ENCODE results near the gene ZFP64. TPM values are rescaled to one million over a fixed set of nuclear protein-coding genes. Genes with fewer than 3 reads are reported as not detected.
"Not testable (repeated sequence)": the region's sequence is repeated elsewhere in the genome, so short reads cannot be mapped to it uniquely, and the experiment has no call there.

Gene ZFP64
- total RNA-seq, 3 donors from 2014 or later: 8.5 to 13.0 (median 11.5) TPM

DNA sequence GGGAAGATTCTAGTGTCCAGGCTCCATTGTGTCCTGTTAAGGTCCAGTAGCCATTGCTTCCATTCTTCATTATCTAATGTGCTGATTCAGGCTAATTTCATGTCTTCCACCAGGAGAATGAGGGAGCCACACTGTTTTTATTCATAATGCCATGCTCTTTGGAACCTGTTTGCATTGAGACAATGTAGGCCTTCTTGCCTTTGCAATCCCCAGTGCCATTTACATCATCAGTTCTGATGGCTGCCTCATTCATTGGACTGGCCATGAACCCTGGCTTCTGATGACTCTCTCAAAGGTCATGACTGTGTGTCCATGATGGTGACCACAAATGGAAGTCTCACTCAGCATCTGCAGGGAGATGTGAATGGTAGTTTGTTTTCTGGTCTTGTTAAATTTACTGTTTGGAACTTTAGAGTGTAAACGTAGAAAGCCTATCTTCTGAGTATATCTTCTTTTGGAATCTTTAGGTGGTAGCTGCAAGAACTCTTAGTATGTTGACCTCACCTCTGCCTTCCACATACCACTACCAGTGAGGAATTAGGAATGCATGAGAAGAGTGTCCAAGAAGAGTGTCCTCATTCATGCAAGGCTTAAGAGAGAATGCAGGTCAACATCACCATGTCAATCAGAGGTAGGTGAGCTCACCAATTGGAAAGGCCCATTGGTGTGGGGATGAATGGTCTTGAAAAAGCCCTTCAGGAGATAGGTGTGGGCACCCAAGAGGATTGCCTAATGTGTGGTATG lies 42.9 kb upstream of the ZFP64 start:
- Histone ChIP-seq H3K27me3 (no peaks in the 10 kb centered on the region), H3K27ac (no peak overlapping the region), H3K36me3 (no peaks in the 10 kb centered on the region), H3K4me1 (no peaks in the 10 kb centered on the region), H3K9me3 (no peaks in the 10 kb centered on the region), H3K4me3 (no peak overlapping the region)
- no peak for TF ChIP-seq POLR2AphosphoS5 (IDR thresholded peaks at IDR 0.05)
- no peak for TF ChIP-seq POLR2A (IDR thresholded peaks at IDR 0.05)
- TF ChIP-seq, protein P1, sequence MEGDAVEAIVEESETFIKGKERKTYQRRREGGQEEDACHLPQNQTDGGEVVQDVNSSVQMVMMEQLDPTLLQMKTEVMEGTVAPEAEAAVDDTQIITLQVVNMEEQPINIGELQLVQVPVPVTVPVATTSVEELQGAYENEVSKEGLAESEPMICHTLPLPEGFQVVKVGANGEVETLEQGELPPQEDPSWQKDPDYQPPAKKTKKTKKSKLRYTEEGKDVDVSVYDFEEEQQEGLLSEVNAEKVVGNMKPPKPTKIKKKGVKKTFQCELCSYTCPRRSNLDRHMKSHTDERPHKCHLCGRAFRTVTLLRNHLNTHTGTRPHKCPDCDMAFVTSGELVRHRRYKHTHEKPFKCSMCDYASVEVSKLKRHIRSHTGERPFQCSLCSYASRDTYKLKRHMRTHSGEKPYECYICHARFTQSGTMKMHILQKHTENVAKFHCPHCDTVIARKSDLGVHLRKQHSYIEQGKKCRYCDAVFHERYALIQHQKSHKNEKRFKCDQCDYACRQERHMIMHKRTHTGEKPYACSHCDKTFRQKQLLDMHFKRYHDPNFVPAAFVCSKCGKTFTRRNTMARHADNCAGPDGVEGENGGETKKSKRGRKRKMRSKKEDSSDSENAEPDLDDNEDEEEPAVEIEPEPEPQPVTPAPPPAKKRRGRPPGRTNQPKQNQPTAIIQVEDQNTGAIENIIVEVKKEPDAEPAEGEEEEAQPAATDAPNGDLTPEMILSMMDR (IDR thresholded peaks at IDR 0.05): no peak
- DNase-seq (ENCODE audit: low spot score in 2 of 2): no peak
- intact Hi-C loops (cut with DNase I; ENCODE audit: low total_unique reads): no loop called here

DNA sequence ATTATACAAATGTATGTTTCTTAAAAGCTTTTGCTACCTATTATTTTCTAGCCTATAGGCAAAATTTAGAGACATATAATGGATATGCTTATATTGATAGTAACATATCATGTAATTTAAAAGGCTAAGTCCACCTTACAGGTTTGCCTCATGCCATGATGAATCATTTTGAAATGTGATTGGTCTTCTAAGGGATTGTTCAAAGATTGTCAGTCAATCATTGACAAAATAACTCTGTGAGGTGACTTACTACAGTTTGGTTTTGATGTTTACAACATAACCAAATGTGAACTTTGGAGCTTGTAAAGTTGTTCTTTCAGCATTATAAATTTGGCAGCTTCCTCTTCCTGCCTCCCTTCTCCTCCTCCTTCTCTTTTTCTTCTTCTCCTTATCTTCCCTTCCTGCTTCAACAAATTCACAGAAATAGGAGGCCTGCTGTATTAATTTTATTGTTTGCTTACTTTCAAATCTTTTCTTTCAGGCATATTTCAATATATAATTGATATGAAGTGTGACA lies 39.7 kb upstream of the ZFP64 start:
- no peak overlapping the region for H3K4me3 ChIP-seq
- no peak for TF ChIP-seq POLR2A (IDR thresholded peaks at IDR 0.05)

DNA sequence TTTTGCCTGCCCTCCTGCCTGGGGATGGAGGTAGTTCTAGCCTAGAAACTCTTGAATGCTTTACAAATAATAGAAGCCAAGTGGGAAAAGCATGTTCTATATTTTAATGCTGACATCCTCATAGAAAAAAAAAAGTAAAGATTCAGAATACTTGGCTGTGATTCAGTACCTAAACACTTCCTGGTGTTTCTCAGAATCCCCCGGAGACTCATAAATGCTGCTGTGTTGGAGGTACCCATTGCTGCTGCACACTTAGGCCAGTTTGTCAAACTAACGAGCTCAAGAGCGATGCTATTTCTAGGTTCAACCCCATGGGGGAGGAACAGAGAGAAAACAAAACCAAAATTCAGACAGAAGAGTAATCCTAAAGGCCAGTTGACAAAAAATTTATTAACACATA lies 38.8 kb upstream of the ZFP64 start:
- Histone ChIP-seq H3K27me3 (peaks cover 0 to 3% of the 10 kb centered on the region in 2 donors), H3K27ac (no peak overlapping the region), H3K36me3 (no peaks in the 10 kb centered on the region), H3K9me3 (no peaks in the 10 kb centered on the region), H3K4me3 (no peak overlapping the region), H3K4me1 (no peaks in the 10 kb centered on the region)
- intact Hi-C loops (cut with DNase I; ENCODE audit: low total_unique reads): no loop called here
- DNase-seq (ENCODE audit: low spot score in 2 of 2): no peak
- TF ChIP-seq POLR2A (IDR thresholded peaks at IDR 0.05) (no peak), POLR2AphosphoS5 (IDR thresholded peaks at IDR 0.05) (no peak)
- TF ChIP-seq, protein P1 (IDR thresholded peaks at IDR 0.05): no peak

More for the DNA sequence above, 39.7 kb upstream of the ZFP64 start:
- DNase-seq (ENCODE audit: low spot score in 2 of 2): no peak
- Histone ChIP-seq H3K36me3 (no peaks in the 10 kb centered on the region), H3K9me3 (no peaks in the 10 kb centered on the region), H3K27ac (no peak overlapping the region), H3K4me1 (no peaks in the 10 kb centered on the region), H3K27me3 (peaks cover 0 to 3% of the 10 kb centered on the region in 2 donors)
- intact Hi-C loops (cut with DNase I; ENCODE audit: low total_unique reads): no loop called here

DNA sequence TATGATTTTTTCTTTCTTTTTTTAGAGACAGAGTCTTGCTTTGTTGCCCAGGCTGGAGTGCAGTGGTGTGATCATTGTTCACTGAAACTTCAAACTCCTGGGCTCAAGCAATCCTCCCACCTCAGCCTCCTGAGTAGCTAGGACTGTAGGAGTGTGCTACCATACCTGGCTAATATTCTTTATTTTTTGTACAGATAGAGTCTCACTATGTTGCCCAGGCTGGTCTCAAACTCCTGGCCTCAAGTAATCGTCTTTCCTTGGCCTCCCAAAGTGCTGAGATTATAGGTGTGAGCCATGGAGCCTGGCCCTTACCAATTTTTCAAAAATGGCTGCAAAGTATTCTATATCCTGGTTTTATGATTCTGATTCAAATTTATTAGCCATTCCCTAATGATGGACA lies 37.8 kb upstream of the ZFP64 start:
- intact Hi-C loops (cut with DNase I; ENCODE audit: low total_unique reads); H3K27me3 ChIP-seq; H3K27ac ChIP-seq; H3K4me3 ChIP-seq; H3K9me3 ChIP-seq; DNase-seq (ENCODE audit: low spot score in 2 of 2); H3K36me3 ChIP-seq; H3K4me1 ChIP-seq: not testable (repeated sequence)

DNA sequence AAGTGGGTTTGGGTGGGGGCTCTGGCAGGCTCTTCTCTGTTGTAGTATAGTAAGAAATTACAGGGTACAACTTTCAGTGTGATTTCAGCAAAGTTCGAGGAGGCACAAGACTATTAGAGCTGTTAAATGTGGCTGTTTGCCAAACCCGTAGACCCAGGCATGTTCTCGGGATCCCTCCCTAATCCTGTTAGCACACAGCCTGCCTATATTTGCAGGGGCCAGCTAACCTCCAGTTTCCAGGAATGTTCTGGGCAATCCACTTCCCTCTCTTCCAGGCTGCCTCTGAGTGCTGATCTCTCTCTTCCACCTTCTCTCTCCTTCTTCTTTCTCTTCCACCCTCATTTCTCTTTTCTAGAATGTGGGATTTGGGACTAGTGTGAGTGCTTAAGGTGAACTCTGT lies 34.8 kb upstream of the ZFP64 start:
- Histone ChIP-seq H3K4me1 (no peaks in the 10 kb centered on the region), H3K9me3 (peaks cover 0 to under 1% of the 10 kb centered on the region in 2 donors), H3K27me3 (peaks cover 0 to 3% of the 10 kb centered on the region in 2 donors), H3K4me3 (no peak overlapping the region), H3K36me3 (no peaks in the 10 kb centered on the region), H3K27ac (no peak overlapping the region)
- no peak for DNase-seq (ENCODE audit: low spot score in 2 of 2)
- TF ChIP-seq POLR2AphosphoS5 (IDR thresholded peaks at IDR 0.05) (no peak), POLR2A (IDR thresholded peaks at IDR 0.05) (no peak)
- intact Hi-C loops (cut with DNase I; ENCODE audit: low total_unique reads): no loop called here

DNA sequence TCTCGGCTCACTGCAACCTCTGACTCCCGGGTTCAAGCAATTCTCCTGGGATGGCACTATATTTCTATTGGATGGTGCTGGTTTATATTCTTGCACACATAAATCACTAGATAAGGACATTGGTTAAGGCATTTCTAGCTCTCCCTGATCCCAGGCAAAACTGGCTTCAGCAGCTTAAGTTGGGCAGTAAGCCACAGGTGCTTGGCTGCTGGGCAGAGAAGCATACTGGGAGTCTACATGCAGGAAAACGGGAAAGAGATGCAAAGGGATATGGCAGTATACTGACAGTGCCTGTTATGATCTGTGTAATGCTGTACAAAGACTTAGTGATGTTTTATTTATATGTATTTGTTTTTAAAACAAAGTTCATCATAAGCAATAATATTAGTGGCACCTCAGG lies 33.3 kb upstream of the ZFP64 start:
- Histone ChIP-seq H3K27ac (no peak overlapping the region), H3K4me1 (no peaks in the 10 kb centered on the region), H3K27me3 (peaks cover 0 to 3% of the 10 kb centered on the region in 2 donors), H3K4me3 (no peak overlapping the region), H3K36me3 (no peaks in the 10 kb centered on the region), H3K9me3 (peaks cover 9 to 10% of the 10 kb centered on the region in 2 donors)
- intact Hi-C loops (cut with DNase I; ENCODE audit: low total_unique reads): no loop called here
- DNase-seq (ENCODE audit: low spot score in 2 of 2): no peak
- no peak for TF ChIP-seq POLR2A (IDR thresholded peaks at IDR 0.05)
- no peak for TF ChIP-seq POLR2AphosphoS5 (IDR thresholded peaks at IDR 0.05)
- TF ChIP-seq, protein P1 (IDR thresholded peaks at IDR 0.05): no peak

DNA sequence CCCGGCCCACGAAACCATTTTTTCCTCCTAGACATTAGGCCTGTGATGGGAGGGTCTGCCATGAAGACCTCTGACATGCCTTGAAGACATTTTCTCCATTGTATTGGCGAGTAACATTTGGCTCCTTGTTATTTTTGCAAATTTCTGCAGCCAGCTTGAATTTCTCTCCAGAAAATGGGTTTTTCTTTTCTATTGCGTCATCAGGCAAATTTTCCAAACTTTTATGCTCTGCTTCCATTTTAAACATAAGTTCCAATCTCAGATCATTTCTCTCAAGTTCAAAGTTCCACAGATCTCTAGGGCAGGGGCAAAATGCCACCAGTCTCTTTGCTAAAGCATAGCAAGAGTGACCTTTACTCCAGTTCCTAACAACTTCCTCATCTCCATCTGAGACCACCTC lies 29.8 kb upstream of the ZFP64 start:
- H3K36me3 ChIP-seq; intact Hi-C loops (cut with DNase I; ENCODE audit: low total_unique reads); DNase-seq (ENCODE audit: low spot score in 2 of 2); H3K4me1 ChIP-seq; H3K9me3 ChIP-seq; H3K27ac ChIP-seq; H3K4me3 ChIP-seq; H3K27me3 ChIP-seq: not testable (repeated sequence)

DNA sequence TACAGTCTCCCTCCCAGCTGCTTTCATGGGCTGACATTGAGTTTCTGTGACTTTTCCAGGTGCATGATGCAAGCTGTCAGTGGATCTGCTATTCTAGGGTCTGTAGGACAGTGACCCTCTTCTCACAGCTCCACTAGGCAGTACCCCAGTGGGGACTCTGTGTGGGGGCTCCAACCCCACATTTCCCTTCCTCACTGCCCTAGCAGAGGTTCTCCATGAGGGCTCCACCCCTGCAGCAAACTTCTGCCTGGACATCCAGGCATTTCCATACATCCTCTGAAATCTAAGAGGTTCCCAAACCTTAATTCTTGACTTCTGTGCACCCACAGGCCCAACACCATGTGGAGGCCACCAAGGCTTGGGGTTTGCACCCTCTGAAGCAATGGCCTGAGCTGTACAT lies 29.3 kb upstream of the ZFP64 start:
- H3K27me3 ChIP-seq; H3K9me3 ChIP-seq; H3K4me1 ChIP-seq; intact Hi-C loops (cut with DNase I; ENCODE audit: low total_unique reads); H3K4me3 ChIP-seq; H3K36me3 ChIP-seq; DNase-seq (ENCODE audit: low spot score in 2 of 2); H3K27ac ChIP-seq: not testable (repeated sequence)
